ENCODE measurements around the gene IPCEF1. TPM values are rescaled to one million over a fixed set of nuclear protein-coding genes. Genes with fewer than 3 reads are reported as not detected.

Gene IPCEF1
- total and polyA plus RNA-seq, 2 of the 4 experiments (the other 2 are of a cell fraction) = under 0.01 to 0.03 TPM

DNA sequence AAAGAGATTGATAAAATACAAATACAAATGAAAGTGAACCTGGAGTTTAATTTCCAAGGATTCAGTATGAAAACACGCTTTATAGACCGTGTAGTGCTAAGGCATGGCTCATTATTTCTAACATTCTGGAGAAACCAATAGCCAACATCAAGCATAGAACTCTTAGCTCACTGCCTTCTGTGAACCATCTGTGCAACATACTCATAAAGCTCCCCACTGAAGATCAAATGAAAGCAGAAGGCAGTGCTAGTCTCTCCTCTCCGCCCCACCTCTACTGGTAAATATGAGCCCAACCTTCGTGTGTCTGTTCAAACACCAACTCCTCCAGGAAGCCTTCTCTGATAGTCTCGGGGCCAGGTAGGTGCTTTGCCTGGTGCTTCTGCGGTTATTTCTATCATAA, 153.6 kb downstream of the IPCEF1 start:
- Histone ChIP-seq H3K9me3 (ENCODE audit: control insufficient read depth, insufficient read depth, low read length) (no peaks in the 10 kb centered on the region), H4K8ac (ENCODE audit: low read depth in 2 of 2, low read length in 2 of 2) (no peak overlapping the region), H3K4me2 (ENCODE audit: low read depth, low read length) (no peak overlapping the region), H3K36me3 (ENCODE audit: control insufficient read depth, insufficient read depth, low read length) (no peaks in the 10 kb centered on the region), H3K27me3 (ENCODE audit: control insufficient read depth, insufficient read depth, low read length) (no peaks in the 10 kb centered on the region), H3K23ac (ENCODE audit: low read depth, low read length) (no peak overlapping the region), H2BK120ac (ENCODE audit: low read depth, low read length) (no peak overlapping the region), H2AK9ac (replicated peaks; ENCODE audit: low read depth, low read length, poor library complexity) (no peak overlapping the region), H3K4me1 (ENCODE audit: control insufficient read depth, insufficient read depth, low read length) (no peaks in the 10 kb centered on the region), H3K9me1 (ENCODE audit: insufficient read depth, low read length) (no peaks in the 10 kb centered on the region), H3K4ac (ENCODE audit: low read depth, low read length) (no peak overlapping the region), H3K79me1 (ENCODE audit: low read depth in 1 of 2, low read length in 2 of 2) (no peaks in the 10 kb centered on the region), H3K56ac (ENCODE audit: extremely low read depth, insufficient read depth, low read length) (no peak overlapping the region), H2BK5ac (ENCODE audit: low read depth, low read length, poor library complexity, severe bottlenecking) (no peak overlapping the region), H4K20me1 (ENCODE audit: insufficient read depth, low read length) (no peaks in the 10 kb centered on the region), H3K18ac (ENCODE audit: low read depth, low read length) (no peak overlapping the region), H2BK15ac (ENCODE audit: low read depth, low read length) (no peak overlapping the region), H3K14ac (replicated peaks; ENCODE audit: low read depth, low read length) (no peak overlapping the region), H2AK5ac (ENCODE audit: low read depth, low read length) (no peak overlapping the region), H4K91ac (ENCODE audit: insufficient read depth, low read depth, low read length) (no peak overlapping the region), H3K4me3 (ENCODE audit: insufficient read depth, low read depth, low read length) (no peak overlapping the region), H4K5ac (ENCODE audit: low read depth, low read length) (no peak overlapping the region), H3K27ac (ENCODE audit: insufficient read depth, low read length) (no peak overlapping the region), H2BK20ac (ENCODE audit: low read depth, low read length) (no peak overlapping the region), H2AFZ (replicated peaks; ENCODE audit: low read length, poor library complexity) (no peak overlapping the region), H3K9ac (ENCODE audit: low read depth, low read length) (no peak overlapping the region)
- dilution Hi-C loops (cut with HindIII; ENCODE audit: low sequenced_read_pairs, unreplicated experiment) (no loop called here), intact Hi-C loops (cut with micrococcal nuclease) (no loop called here), in situ Hi-C loops (cut with MboI; ENCODE audit: low sequenced_read_pairs) (no loop called here)
- WGBS, 2 experiments (ENCODE audit: extremely low coverage in 2 of 2, insufficient read length in 1 of 2) = no CpG with 5 or more reads among the region's 6 CpGs
- no peak for DNase-seq
- no TSS peak for BruUV-seq (replicated peaks)
- no peak for ATAC-seq (ENCODE audit: low read depth)
- ChIA-PET CTCF (no interaction called here), POLR2A (ENCODE audit: unreplicated experiment) (no interaction called here)
- no peak for TF ChIP-seq RAD21 (IDR thresholded peaks at IDR 0.05; ENCODE audit: low read length)
- no peak for TF ChIP-seq NFE2L2 (IDR thresholded peaks at IDR 0.05; ENCODE audit: low read depth, low read length)
- TF ChIP-seq RFX5 (IDR thresholded peaks at IDR 0.05; ENCODE audit: low read depth, low read length) = no peak
- TF ChIP-seq, protein P1, sequence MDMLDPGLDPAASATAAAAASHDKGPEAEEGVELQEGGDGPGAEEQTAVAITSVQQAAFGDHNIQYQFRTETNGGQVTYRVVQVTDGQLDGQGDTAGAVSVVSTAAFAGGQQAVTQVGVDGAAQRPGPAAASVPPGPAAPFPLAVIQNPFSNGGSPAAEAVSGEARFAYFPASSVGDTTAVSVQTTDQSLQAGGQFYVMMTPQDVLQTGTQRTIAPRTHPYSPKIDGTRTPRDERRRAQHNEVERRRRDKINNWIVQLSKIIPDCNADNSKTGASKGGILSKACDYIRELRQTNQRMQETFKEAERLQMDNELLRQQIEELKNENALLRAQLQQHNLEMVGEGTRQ (IDR thresholded peaks at IDR 0.05; ENCODE audit: low read depth, low read length) = no peak
- no peak for TF ChIP-seq MAFK (IDR thresholded peaks at IDR 0.05; ENCODE audit: low read depth, low read length)
- TF ChIP-seq, protein P2, sequence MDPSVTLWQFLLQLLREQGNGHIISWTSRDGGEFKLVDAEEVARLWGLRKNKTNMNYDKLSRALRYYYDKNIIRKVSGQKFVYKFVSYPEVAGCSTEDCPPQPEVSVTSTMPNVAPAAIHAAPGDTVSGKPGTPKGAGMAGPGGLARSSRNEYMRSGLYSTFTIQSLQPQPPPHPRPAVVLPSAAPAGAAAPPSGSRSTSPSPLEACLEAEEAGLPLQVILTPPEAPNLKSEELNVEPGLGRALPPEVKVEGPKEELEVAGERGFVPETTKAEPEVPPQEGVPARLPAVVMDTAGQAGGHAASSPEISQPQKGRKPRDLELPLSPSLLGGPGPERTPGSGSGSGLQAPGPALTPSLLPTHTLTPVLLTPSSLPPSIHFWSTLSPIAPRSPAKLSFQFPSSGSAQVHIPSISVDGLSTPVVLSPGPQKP (IDR thresholded peaks at IDR 0.05; ENCODE audit: borderline replicate concordance, low read depth, low read length) = no peak
- no peak for TF ChIP-seq MXI1 (IDR thresholded peaks at IDR 0.05; ENCODE audit: borderline replicate concordance, low read depth, low read length)
- no peak for TF ChIP-seq BHLHE40 (IDR thresholded peaks at IDR 0.05; ENCODE audit: low read depth, low read length)
